ENCODE results near the gene CRYGS.
"Not testable (repeated sequence)": the region's sequence is repeated elsewhere in the genome, so short reads cannot be mapped to it uniquely, and the experiment has no call there.

The CRYGS gene

GRCh38 chr3:186538779-186539178, 5.4 kb downstream of the CRYGS start:
- TF ChIP-seq CTCF (IDR thresholded peaks at IDR 0.05; ENCODE audit: low read depth, low read length, missing control alignments): no peak

GRCh38 chr3:186536883-186537844, 7.0 kb downstream of the CRYGS start:
- DNase-seq (ENCODE audit: extremely low read depth, low read depth): no peak
- no peak overlapping the region for H3K4me3 ChIP-seq (replicated peaks; ENCODE audit: low read depth, low read length)
- TF ChIP-seq CTCF (IDR thresholded peaks at IDR 0.05; ENCODE audit: low read depth, low read length, missing control alignments): no peak

More at GRCh38 chr3:186538779-186539178, 5.4 kb downstream of the CRYGS start:
- DNase-seq (ENCODE audit: extremely low read depth, low read depth): no peak
- no peak overlapping the region for H3K4me3 ChIP-seq (replicated peaks; ENCODE audit: low read depth, low read length)

GRCh38 chr3:186534113-186534669, 10.0 kb downstream of the CRYGS start:
- TF ChIP-seq CTCF (IDR thresholded peaks at IDR 0.05; ENCODE audit: low read depth, low read length, missing control alignments): no peak
- DNase-seq (ENCODE audit: extremely low read depth, low read depth): no peak

GRCh38 chr3:186532598-186533072, 11.5 kb downstream of the CRYGS start:
- H3K4me3 ChIP-seq (replicated peaks; ENCODE audit: low read depth, low read length): no peak overlapping the region
- TF ChIP-seq CTCF (IDR thresholded peaks at IDR 0.05; ENCODE audit: low read depth, low read length, missing control alignments): no peak
- DNase-seq (ENCODE audit: extremely low read depth, low read depth): no peak

More at GRCh38 chr3:186534113-186534669, 10.0 kb downstream of the CRYGS start:
- no peak overlapping the region for H3K4me3 ChIP-seq (replicated peaks; ENCODE audit: low read depth, low read length)

GRCh38 chr3:186531694-186532093, 12.5 kb downstream of the CRYGS start:
- H3K4me3 ChIP-seq (replicated peaks; ENCODE audit: low read depth, low read length); DNase-seq (ENCODE audit: extremely low read depth, low read depth): not testable (repeated sequence)

- no peak for TF ChIP-seq CTCF (IDR thresholded peaks at IDR 0.05; ENCODE audit: low read depth, low read length, missing control alignments)
- no peak overlapping the region for H3K4me3 ChIP-seq (replicated peaks; ENCODE audit: low read depth, low read length)
- DNase-seq (ENCODE audit: extremely low read depth, low read depth): no peak
Observed at GRCh38 chr3:186530415-186530814, 13.8 kb downstream of the CRYGS start.

Measured in HFF-Myc (cell line).